HAP-1 (cell line): ENCODE measurements around the gene APCDD1L.
"Not testable (repeated sequence)": the region's sequence is repeated elsewhere in the genome, so short reads cannot be mapped to it uniquely, and the experiment has no call there.

ENCODE experiments used
- DNase-seq, 2 experiments: peaks; one replicate each; pipeline ENCODE4 v3.0.0-alpha.2; 2016 to 2020; ENCODE audit warnings: low spot score in 2 of 2
- H3K27me3 ChIP-seq: fragments of 250-450 bp; sonication (Bioruptor Pico); 2 replicates; pipeline ENCODE4 v1.5.1; 2020; ENCODE audit warnings: low read depth, mild to moderate bottlenecking, moderate library complexity
- H3K36me3 ChIP-seq: fragments of 250-450 bp; sonication (Bioruptor Pico); replicated peaks from 2 replicates; pipeline ENCODE4 v1.5.1; 2020; ENCODE audit warnings: mild to moderate bottlenecking
- H3K4me1 ChIP-seq: fragments of 250-450 bp; sonication (Bioruptor Pico); 2 replicates; pipeline ENCODE4 v1.5.1; 2020; ENCODE audit warnings: mild to moderate bottlenecking
- H3K4me3 ChIP-seq: fragments of 250-450 bp; sonication (Bioruptor Pico); 2 replicates; pipeline ENCODE4 v1.5.1; 2020; ENCODE audit warnings: mild to moderate bottlenecking, moderate library complexity
- H3K9me3 ChIP-seq: fragments of 250-450 bp; sonication (Bioruptor Pico); 2 replicates; pipeline ENCODE4 v1.5.1; 2020; ENCODE audit warnings: mild to moderate bottlenecking, moderate library complexity
- in situ Hi-C: fragments of 300-500 bp; cut with MboI; formaldehyde crosslinking; loops from 3 replicates; pipeline ENCODE4 v1.14.3; 2020; ENCODE audit warnings: low sequenced_read_pairs, inconsistent platforms, mixed read lengths

APCDD1L gene

GRCh38 chr20:58514321-58515232 lies 622 bp downstream of the APCDD1L start:
- no peaks in the 10 kb centered on the region for H3K36me3 ChIP-seq
- H3K27me3 ChIP-seq: no peaks in the 10 kb centered on the region
- DNase-seq: no peak
- H3K4me1 ChIP-seq: no peaks in the 10 kb centered on the region
- in situ Hi-C loops: no loop called here
- no peak overlapping the region for H3K4me3 ChIP-seq
- H3K9me3 ChIP-seq: no peaks in the 10 kb centered on the region

DNA sequence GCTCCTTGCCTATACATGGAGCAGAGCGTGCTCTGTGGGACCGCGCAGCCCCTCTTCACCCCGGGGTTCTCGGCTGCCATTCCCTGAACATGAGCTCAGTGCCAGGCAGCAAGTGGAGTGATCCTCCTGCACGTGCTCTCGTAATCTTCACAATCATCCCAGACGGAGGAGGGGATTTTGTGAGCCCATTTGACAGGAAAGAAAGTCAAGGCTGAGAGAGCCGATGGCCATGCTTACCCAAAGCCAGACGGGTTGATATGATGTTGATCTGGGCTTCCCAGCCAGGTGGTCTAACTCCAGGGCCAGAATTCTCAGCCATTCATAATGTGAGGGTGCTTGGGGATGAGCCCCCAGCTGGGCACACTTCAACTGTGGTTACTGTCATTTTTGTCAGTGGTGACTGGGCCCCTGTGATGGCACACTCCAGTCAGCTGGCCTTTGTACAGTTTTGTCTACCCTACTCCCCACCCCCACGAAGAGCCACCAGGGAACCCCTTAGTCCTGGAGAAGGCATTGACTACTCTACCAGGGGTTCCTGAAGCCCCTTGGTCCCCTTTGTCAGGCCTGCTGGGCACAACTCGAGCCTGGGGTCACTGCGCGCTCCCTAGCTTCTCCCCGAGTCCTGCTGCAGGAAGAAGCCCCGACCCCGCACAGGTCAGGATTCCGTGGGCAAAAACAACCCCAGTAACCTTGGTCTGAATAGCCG lies 1.5 kb downstream of the APCDD1L start:
- no peaks in the 10 kb centered on the region for H3K27me3 ChIP-seq
- in situ Hi-C loops: no loop called here
- DNase-seq: no peak

GRCh38 chr20:58512808-58513552 lies 2.2 kb downstream of the APCDD1L start:
- H3K4me1 ChIP-seq: no peaks in the 10 kb centered on the region
- H3K27me3 ChIP-seq: no peaks in the 10 kb centered on the region
- H3K9me3 ChIP-seq: no peaks in the 10 kb centered on the region
- H3K4me3 ChIP-seq: no peak overlapping the region
- in situ Hi-C loops: no loop called here
- no peaks in the 10 kb centered on the region for H3K36me3 ChIP-seq
- DNase-seq: no peak

More for the DNA sequence above, 1.5 kb downstream of the APCDD1L start:
- Histone ChIP-seq H3K9me3 (no peaks in the 10 kb centered on the region), H3K4me3 (no peak overlapping the region), H3K36me3 (no peaks in the 10 kb centered on the region), H3K4me1 (no peaks in the 10 kb centered on the region)

GRCh38 chr20:58511861-58512260 lies 3.3 kb downstream of the APCDD1L start:
- H3K9me3 ChIP-seq: peaks cover 2% of the 10 kb centered on the region; the same call in 1 of the 2 replicates
- no peak overlapping the region for H3K4me3 ChIP-seq
- no peaks in the 10 kb centered on the region for H3K4me1 ChIP-seq
- no peak for DNase-seq
- no peaks in the 10 kb centered on the region for H3K36me3 ChIP-seq
- H3K27me3 ChIP-seq: no peaks in the 10 kb centered on the region
- in situ Hi-C loops: no loop called here

DNA sequence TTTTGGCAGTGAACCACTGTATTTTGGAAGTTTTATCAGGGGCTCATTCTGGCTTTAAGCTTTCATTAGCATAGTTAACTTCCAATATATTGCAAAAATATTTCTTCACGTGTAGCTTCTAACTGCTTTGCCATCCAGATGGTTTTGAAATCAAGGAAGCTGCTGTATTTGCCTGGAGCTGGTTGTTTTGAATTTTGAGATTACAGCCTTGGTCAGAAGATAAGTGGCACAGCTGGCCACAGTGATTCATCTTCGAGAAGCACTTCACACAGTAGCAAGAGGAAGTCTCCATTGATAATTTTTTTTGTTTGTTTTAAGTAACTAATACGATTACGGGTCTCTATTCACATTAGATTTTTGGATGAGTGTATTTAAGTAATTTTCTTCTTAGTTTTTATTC lies 3.8 kb downstream of the APCDD1L start:
- Histone ChIP-seq H3K4me1 (no peaks in the 10 kb centered on the region), H3K9me3 (peaks cover 2% of the 10 kb centered on the region; the same call in 1 of the 2 replicates), H3K4me3 (no peak overlapping the region), H3K36me3 (no peaks in the 10 kb centered on the region), H3K27me3 (no peaks in the 10 kb centered on the region)
- no peak for DNase-seq
- in situ Hi-C loops: no loop called here

- DNase-seq: no peak
- Histone ChIP-seq H3K4me3 (no peak overlapping the region), H3K27me3 (no peaks in the 10 kb centered on the region), H3K4me1 (no peaks in the 10 kb centered on the region), H3K36me3 (no peaks in the 10 kb centered on the region), H3K9me3 (peaks cover 2% of the 10 kb centered on the region; the same call in 1 of the 2 replicates)
- in situ Hi-C loops: no loop called here
Measured at GRCh38 chr20:58510921-58511320, 4.3 kb downstream of the APCDD1L start.

DNA sequence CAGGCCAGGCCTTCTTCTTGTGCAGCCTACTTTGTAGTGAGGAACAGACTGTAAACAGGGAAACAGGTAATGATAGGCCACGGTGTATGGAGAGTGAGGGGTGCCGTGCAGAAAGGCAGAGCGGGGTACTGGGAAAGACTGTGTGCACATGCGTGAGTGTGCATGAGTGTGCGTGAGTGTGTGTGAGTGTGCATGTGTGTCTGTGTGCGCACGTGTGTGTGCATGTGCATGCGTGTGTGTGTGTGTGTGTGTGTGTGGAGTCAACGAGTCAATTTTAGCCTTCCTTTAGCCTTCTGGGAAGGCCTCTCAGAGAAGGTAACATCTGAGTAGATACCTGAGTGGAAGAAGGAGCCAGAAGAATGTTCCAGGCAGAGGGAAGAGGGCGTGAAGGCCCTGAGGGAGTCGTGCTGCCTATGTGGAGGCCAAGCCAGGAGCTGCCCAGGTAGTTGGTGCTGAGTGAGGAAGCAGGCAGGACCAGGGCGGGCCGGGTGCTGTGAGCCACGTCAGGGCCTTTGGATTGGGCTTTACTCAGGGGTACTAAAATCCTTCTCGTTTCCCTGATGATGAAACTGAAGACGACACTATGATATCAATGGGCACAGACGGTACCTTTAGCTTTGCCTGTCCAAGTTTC lies 6.3 kb downstream of the APCDD1L start:
- no peak overlapping the region for H3K4me3 ChIP-seq
- no peaks in the 10 kb centered on the region for H3K4me1 ChIP-seq
- DNase-seq: no peak
- H3K9me3 ChIP-seq: peaks cover 2% of the 10 kb centered on the region; the same call in 1 of the 2 replicates
- no peaks in the 10 kb centered on the region for H3K36me3 ChIP-seq
- in situ Hi-C loops: no loop called here
- no peaks in the 10 kb centered on the region for H3K27me3 ChIP-seq

GRCh38 chr20:58506999-58507398 lies 8.2 kb downstream of the APCDD1L start:
- DNase-seq, H3K36me3 ChIP-seq, H3K4me1 ChIP-seq, H3K27me3 ChIP-seq, in situ Hi-C loops, H3K4me3 ChIP-seq, H3K9me3 ChIP-seq: not testable (repeated sequence)

DNA sequence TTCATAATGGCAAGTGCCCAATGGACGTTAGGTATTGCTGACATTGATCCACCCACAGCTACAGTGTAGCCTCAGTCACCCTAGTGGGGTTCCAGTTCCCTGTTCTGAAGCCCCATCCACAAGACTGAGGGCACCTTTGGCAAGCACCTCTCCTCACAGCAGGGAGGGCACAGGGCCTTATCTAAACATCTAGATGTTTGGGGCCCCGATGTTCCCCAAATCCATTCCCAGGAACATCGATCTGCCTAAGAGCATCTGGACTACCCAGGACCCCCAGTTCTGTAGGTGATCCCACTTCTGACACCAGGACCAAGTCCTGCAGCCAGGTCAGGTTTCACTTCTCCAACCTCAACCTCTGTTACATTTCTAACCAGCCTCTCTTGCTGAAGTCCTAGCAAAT lies 10.6 kb downstream of the APCDD1L start:
- Histone ChIP-seq H3K4me3 (no peak overlapping the region), H3K9me3 (peaks cover 6% of the 10 kb centered on the region), H3K36me3 (no peaks in the 10 kb centered on the region), H3K4me1 (peaks cover 5% of the 10 kb centered on the region), H3K27me3 (no peaks in the 10 kb centered on the region)
- no peak for DNase-seq
- in situ Hi-C loops: no loop called here

GRCh38 chr20:58503668-58504067 lies 11.5 kb downstream of the APCDD1L start:
- peaks cover 7% of the 10 kb centered on the region for H3K4me1 ChIP-seq
- H3K9me3 ChIP-seq: peaks cover 6% of the 10 kb centered on the region
- H3K36me3 ChIP-seq: no peaks in the 10 kb centered on the region
- in situ Hi-C loops: no loop called here
- DNase-seq: no peak
- no peaks in the 10 kb centered on the region for H3K27me3 ChIP-seq
- no peak overlapping the region for H3K4me3 ChIP-seq

DNA sequence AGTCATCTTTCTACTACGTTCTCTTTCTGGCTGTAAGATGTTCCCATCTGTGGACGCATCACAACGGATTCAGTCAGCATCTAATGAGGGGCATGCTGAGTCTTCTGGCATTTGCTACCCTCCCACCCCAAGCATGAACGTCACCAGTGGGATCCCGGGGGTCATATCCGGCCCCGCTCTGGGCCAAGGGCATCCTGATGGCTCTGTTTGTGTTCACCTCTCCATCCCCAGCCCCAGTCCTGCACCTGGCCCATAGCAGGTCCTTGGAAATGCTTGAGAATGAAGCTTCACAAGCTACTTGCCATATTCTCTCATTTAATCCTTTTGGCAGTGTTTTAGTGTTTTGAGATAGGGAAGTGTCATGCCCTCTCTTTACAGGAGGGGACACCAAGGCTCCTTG lies 14.9 kb downstream of the APCDD1L start:
- H3K4me1 ChIP-seq: peaks cover 28% of the 10 kb centered on the region
- no peak overlapping the region for H3K4me3 ChIP-seq
- peaks cover 5% of the 10 kb centered on the region; the same call in 1 of the 2 replicates for H3K9me3 ChIP-seq
- in situ Hi-C loops: no loop called here
- DNase-seq: no peak
- no peaks in the 10 kb centered on the region for H3K27me3 ChIP-seq
- no peaks in the 10 kb centered on the region for H3K36me3 ChIP-seq

- H3K4me3 ChIP-seq: no peak overlapping the region
- no peaks in the 10 kb centered on the region for H3K36me3 ChIP-seq
- peak in 1 of 2 experiments; percentile 56 for DNase-seq
- in situ Hi-C loops: no loop called here
- H3K9me3 ChIP-seq: peaks cover 5% of the 10 kb centered on the region; the same call in 1 of the 2 replicates
- no peaks in the 10 kb centered on the region for H3K27me3 ChIP-seq
- H3K4me1 ChIP-seq: peaks cover 28% of the 10 kb centered on the region
Measured at GRCh38 chr20:58498470-58499068, 16.6 kb downstream of the APCDD1L start.
